Adipocyte (in vitro differentiated cells): Measurements from ENCODE around the gene RHEX.
"Not testable (repeated sequence)": the region's sequence is repeated elsewhere in the genome, so short reads cannot be mapped to it uniquely, and the experiment has no call there.

Experiments used
- DNase-seq: peaks from one replicate; pipeline ENCODE4 v3.0.0-alpha.2; 2015; ENCODE audit warnings: low read depth
- H3K27me3 ChIP-seq: replicated peaks from 2 replicates; pipeline ENCODE4 v1.7.0; 2013; ENCODE audit warnings: mild to moderate bottlenecking, low read length, moderate library complexity; ENCODE audit not compliant: control insufficient read depth, insufficient read depth
- H3K36me3 ChIP-seq: 2 replicates; pipeline ENCODE4 v1.7.0; 2013; ENCODE audit warnings: low read length, mild to moderate bottlenecking, moderate library complexity; ENCODE audit not compliant: control insufficient read depth, insufficient read depth, severe bottlenecking
- H3K4me1 ChIP-seq: 2 replicates; pipeline ENCODE4 v1.7.0; 2013; ENCODE audit warnings: mild to moderate bottlenecking, low read length, moderate library complexity; ENCODE audit not compliant: control insufficient read depth, insufficient read depth
- H3K4me3 ChIP-seq: 2 replicates; pipeline ENCODE4 v1.7.0; 2013; ENCODE audit warnings: mild to moderate bottlenecking, low read length, moderate library complexity
- H3K9ac ChIP-seq: 2 replicates; pipeline ENCODE4 v1.7.0; 2013; ENCODE audit warnings: mild to moderate bottlenecking, low read length, moderate library complexity
- H3K9me3 ChIP-seq: 2 replicates; pipeline ENCODE4 v1.7.0; 2013; ENCODE audit warnings: mild to moderate bottlenecking, low read length, moderate library complexity; ENCODE audit not compliant: control insufficient read depth

RHEX gene, protein sequence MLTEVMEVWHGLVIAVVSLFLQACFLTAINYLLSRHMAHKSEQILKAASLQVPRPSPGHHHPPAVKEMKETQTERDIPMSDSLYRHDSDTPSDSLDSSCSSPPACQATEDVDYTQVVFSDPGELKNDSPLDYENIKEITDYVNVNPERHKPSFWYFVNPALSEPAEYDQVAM

DNA sequence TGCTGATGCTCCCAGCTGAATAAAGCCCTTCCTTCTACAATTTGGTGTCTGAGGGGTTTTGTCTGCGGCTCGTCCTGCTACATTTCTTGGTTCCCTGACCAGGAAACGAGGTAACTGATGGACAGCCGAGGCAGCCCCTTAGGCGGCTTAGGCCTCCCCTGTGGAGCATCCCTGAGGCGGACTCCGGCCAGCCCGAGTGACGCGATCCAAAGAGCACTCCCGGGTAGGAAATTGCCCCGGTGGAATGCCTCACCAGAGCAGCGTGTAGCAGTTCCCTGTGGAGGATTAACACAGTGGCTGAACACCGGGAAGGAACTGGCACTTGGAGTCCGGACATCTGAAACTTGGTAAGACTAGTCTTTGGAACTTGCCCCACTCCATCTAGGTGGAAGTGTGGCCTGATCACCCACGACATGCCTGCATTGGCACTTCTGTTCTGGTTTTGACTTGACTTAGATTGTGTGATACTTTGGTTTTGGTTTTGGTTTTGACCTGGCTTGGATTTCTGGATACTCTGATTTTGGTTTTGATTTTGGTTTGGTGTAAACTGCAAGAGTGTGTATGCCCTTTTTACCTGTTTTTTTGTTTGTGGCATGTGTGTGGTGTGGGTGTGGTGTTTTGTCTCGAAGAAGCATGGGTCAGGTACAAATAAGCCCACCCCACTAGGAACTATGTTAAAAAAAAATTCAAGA is at the start of gene RHEX:
Gene RHEX, plus strand, starts transcription at position 255 of the 692 bp plus-strand sequence. CDS start 44,656 bp downstream, outside the sequence.
- H3K4me1 ChIP-seq, H3K36me3 ChIP-seq, H3K4me3 ChIP-seq, H3K27me3 ChIP-seq, H3K9me3 ChIP-seq, H3K9ac ChIP-seq, DNase-seq: not testable (repeated sequence)

DNA sequence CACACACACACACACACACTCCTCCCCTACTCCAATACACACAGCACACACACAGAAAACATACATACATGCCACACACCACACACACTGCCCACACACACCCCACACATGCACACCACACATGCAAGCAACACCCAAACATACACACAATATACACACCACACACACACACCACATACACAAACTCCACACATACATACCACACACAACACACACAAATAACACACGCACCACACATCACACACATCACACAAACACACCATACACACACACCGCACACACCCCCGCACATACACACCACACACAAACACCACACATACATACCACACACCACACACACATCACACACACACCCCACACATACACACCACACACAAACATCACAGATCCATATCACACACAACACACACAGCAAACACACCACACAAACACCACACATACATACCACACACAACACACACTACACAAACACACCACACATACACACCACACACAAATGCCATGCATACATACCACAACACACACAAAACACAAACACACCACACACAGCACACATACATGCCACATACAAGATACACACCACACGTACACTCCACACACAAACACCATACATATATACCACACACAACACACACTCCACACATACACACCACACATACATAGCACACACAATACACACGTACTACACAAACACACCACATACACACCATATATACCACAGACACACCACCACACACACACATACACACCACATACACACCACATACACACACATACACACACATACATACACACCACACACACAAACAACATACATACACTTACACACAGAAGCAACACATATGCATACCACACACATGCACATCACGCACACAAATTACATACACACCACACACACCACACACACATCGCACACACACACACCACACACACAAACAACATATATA is 48.8 kb upstream of the RHEX start:
- no peaks in the 10 kb centered on the region for H3K27me3 ChIP-seq
- peaks cover 35% of the 10 kb centered on the region for H3K4me1 ChIP-seq
- no peaks in the 10 kb centered on the region for H3K36me3 ChIP-seq
- peak overlapping the region; percentile 83 for H3K4me3 ChIP-seq
- H3K9me3 ChIP-seq: no peaks in the 10 kb centered on the region
- DNase-seq: no peak
- no peak overlapping the region for H3K9ac ChIP-seq

DNA sequence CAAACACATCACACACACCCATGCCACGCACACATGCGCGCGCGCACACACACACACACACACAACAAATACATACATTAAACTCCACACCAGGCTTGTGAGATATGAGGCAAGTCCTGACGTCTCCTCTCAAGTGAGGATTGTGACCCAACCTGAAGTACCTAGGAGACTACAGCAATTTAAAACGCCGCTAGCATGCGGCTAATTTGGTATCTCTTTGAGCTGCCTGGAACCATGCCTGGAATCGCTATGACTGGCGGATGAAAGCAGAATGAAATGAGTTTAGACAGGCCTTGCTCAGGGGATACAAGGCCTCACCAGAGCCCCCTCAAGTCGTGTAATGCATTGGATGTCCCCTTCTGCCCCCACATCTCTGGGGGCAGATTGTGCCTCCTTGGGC is 48.1 kb upstream of the RHEX start:
- H3K9me3 ChIP-seq: no peaks in the 10 kb centered on the region
- H3K36me3 ChIP-seq: no peaks in the 10 kb centered on the region
- no peak for DNase-seq
- H3K4me1 ChIP-seq: peaks cover 35% of the 10 kb centered on the region
- H3K4me3 ChIP-seq: no peak overlapping the region
- H3K9ac ChIP-seq: no peak overlapping the region
- H3K27me3 ChIP-seq: no peaks in the 10 kb centered on the region

DNA sequence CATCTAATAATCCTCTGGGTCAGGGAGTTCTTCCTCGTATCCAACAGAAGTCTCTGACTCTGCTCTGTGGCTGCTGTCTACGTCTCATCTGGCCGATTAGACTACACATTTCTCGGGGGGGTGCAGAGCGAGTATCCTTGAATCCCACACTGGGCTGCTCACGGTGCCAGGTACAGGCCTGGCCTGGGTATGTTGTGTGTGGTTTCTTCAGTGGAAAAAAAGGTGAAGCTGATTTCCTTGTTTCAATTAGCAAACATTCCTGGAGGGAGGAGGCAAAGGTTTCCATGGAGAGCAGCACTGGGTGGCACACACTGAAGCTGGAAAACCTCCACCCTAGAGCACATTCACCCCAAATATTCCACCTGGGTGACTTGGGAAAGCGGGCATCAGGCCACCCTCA is 47.7 kb upstream of the RHEX start:
- Histone ChIP-seq H3K9ac (no peak overlapping the region), H3K9me3 (no peaks in the 10 kb centered on the region)
- no peak for DNase-seq

DNA sequence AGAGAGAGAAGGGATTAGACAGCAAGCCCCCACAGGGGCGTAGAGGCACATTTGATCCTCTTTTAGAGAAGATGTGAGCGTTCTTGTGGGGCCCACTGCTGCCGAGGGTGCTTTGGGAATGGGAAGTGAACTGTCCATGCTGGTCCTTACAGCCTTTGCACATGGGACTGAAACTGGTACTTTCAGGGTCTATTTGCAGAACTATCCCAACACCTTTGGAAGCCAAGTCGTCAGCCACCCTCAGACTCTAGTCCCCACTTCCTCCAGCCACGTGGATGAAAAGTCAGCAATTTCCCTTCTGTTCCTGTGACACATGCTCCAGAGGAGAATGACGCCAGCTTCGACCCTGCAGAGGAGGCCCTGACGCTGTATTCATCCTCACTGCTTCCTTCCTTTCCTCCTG is 47.2 kb upstream of the RHEX start:
- no peak for DNase-seq
- peaks cover 30% of the 10 kb centered on the region for H3K4me1 ChIP-seq

More for the DNA sequence above, 47.7 kb upstream of the RHEX start:
- Histone ChIP-seq H3K36me3 (no peaks in the 10 kb centered on the region), H3K4me3 (no peak overlapping the region), H3K27me3 (no peaks in the 10 kb centered on the region), H3K4me1 (peaks cover 35% of the 10 kb centered on the region)

DNA sequence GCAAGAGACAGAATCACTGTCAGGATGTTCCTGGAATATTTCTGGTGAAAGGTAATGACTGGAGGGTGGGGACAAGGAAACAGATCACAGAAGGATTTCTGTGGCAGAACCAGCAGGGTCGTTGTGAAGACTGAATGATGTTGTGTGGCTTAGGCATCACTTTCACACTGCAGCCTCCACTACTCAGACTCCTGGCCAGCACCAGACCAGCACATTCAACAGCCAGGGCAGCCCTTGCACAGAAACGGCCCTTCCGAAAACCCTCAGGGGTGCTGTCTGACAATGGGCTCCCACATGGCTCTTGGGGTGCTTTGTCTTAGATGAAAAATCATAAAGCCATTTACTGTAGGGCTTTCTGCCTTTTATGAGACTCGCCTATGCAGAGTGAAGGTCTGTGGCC is 46.0 kb upstream of the RHEX start:
- no peaks in the 10 kb centered on the region for H3K27me3 ChIP-seq
- DNase-seq: no peak
- H3K4me3 ChIP-seq: no peak overlapping the region

More for the DNA sequence above, 47.2 kb upstream of the RHEX start:
- no peaks in the 10 kb centered on the region for H3K9me3 ChIP-seq
- H3K27me3 ChIP-seq: no peaks in the 10 kb centered on the region
- H3K9ac ChIP-seq: no peak overlapping the region
- H3K36me3 ChIP-seq: no peaks in the 10 kb centered on the region
- H3K4me3 ChIP-seq: no peak overlapping the region

DNA sequence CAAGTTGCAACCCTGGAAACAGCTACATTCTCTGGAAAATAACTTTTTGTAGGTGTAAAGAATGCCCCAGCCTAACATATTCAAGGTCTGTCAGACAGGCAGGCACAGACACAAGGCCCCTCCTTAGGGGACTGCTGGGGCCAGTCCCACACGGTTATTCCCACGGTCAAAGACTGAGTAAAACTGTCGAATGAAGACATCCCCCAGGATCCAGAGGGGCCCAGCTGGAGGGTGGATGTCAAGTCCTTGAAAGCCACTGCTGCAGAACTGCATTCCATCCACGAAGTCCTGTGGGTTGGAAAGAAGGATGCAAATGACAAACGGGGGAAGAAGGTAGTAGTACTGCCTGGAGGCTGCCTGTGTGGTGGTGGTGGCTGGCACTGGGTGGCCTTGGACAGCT is 42.9 kb upstream of the RHEX start:
- no peaks in the 10 kb centered on the region for H3K9me3 ChIP-seq
- no peaks in the 10 kb centered on the region for H3K4me1 ChIP-seq
- H3K4me3 ChIP-seq: no peak overlapping the region
- DNase-seq: no peak
- H3K36me3 ChIP-seq: no peaks in the 10 kb centered on the region
- no peaks in the 10 kb centered on the region for H3K27me3 ChIP-seq
- H3K9ac ChIP-seq: no peak overlapping the region

More for the DNA sequence above, 46.0 kb upstream of the RHEX start:
- Histone ChIP-seq H3K9me3 (no peaks in the 10 kb centered on the region), H3K4me1 (peaks cover 21% of the 10 kb centered on the region), H3K9ac (no peak overlapping the region), H3K36me3 (no peaks in the 10 kb centered on the region)

DNA sequence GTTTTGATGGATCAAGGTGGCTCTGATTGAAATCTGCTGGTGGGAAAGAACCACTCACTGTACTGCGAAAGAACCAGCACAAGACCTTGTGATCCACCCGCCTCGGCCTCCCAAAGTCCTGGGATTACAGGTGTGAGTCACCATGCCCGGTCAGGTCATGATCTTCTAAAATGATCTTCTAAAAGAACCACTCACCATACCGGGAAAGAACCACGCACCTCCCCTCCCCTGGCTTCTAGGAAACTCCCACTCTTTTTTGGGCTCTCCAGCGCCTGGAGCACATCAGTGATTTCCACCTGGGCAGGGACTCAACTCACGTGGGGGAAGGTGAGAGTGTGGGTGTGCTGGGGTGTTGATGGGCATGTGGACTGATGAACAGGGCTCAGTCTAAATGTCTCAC is 41.9 kb upstream of the RHEX start:
- Histone ChIP-seq H3K4me3 (no peak overlapping the region), H3K36me3 (no peaks in the 10 kb centered on the region), H3K27me3 (no peaks in the 10 kb centered on the region), H3K9me3 (no peaks in the 10 kb centered on the region), H3K9ac (no peak overlapping the region), H3K4me1 (no peaks in the 10 kb centered on the region)
- DNase-seq: no peak

DNA sequence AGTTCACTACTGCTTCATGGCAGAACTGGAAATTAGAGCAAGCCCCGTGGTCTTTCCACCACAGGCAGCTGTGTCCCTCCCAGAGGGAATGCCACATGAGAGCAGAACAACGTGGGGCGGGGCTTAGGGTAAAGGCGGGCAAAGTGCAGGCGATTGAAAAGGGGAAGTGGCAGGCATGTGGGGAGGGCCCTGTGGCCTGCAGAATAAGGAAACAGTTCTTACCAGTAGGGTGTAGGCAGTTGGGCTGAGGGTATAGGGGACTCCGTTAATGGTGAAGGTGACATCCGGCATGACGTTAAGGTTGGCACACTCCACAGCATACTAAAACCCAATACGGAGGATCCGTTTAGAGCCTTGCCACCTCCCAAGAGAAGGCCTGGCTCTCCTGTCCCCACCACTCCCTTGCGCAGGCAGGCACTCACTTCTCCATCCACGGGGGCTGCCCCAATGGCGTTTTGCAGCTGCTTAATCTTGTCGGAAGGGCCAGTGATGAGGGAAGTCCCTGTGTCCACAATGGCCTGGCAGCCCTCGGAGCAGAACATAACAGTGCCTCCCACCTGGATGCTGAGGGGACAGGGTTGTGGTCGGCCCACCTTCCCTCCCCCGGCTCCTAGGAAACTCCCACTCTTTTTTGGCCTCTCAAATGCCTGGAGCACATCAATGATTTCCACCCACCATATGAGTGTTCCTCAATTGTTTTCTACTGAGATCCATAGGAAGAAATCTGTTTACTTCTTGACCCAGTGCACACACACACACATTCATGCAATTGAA is 40.7 kb upstream of the RHEX start:
- Histone ChIP-seq H3K9me3 (no peaks in the 10 kb centered on the region), H3K4me1 (no peaks in the 10 kb centered on the region), H3K9ac (no peak overlapping the region), H3K27me3 (no peaks in the 10 kb centered on the region), H3K4me3 (no peak overlapping the region), H3K36me3 (no peaks in the 10 kb centered on the region)
- DNase-seq: no peak

DNA sequence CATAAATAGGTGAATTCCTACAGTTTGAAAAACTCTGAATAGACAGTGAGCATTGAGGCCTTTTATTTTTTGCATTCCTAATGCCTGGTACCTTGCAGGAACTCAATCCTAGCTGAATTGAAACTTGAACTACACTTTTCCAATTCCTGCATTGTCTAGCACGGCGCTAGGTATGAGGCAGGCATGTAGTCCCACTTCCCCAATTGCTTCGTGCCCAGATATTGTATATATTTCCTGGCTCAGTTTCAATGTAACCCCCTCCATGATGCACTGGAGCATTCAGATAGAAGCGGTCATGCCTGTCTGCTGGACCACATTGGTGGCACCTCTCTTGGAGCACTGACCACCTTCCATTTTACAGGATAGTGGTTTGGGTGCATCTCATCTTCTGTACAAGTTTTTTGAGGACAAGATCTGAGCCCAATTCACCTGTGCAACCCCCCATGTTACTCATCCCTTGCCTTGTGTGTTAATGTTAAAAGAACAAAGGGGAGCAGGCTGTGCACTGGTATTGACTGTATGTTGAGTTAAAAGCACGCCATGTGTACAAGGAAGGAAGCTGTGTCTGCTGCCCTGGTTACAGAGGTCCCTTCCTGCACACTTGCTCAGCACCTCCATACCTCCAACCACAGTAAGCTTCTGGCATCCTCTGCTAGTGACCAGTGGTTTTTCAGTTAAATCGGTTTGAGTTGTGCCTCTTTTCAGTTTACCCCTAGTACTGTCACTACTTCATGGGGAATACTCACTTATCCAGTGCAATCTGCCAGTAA is 39.8 kb upstream of the RHEX start:
- Histone ChIP-seq H3K9ac (no peak overlapping the region), H3K36me3 (no peaks in the 10 kb centered on the region), H3K27me3 (no peaks in the 10 kb centered on the region), H3K9me3 (no peaks in the 10 kb centered on the region), H3K4me3 (no peak overlapping the region), H3K4me1 (no peaks in the 10 kb centered on the region)
- DNase-seq: no peak
